Testis (tissue), 2 donors: Measurements from ENCODE around the gene MRPS15.

ENCODE experiments used
- CTCF ChIP-seq, 3 experiments: fragments of 450-650 bp in 2 of 3; fragments of 200-600 bp in 1 of 3; sonication (generic) in 1 of 3; IDR thresholded peaks; one replicate each; pipeline ENCODE4 v1.5.1; 2016 to 2019; ENCODE audit warnings: antibody characterized with exemption in 3 of 3, mild to moderate bottlenecking in 2 of 3, moderate library complexity in 1 of 3
- POLR2A ChIP-seq: fragments of 450-650 bp; IDR thresholded peaks from one replicate; pipeline ENCODE4 v1.6.1; 2017; ENCODE audit warnings: antibody characterized with exemption, mild to moderate bottlenecking, moderate library complexity

GRCh38 chr1:36503159-36503558, 39.0 kb upstream of the MRPS15 start:
- TF ChIP-seq POLR2A, result no peak
- no peak for TF ChIP-seq CTCF (IDR thresholded peaks at IDR 0.05)
